ENCODE measurements around the gene MAP4K5.
"Not testable (repeated sequence)": the region's sequence is repeated elsewhere in the genome, so short reads cannot be mapped to it uniquely, and the experiment has no call there.

MAP4K5 gene

DNA sequence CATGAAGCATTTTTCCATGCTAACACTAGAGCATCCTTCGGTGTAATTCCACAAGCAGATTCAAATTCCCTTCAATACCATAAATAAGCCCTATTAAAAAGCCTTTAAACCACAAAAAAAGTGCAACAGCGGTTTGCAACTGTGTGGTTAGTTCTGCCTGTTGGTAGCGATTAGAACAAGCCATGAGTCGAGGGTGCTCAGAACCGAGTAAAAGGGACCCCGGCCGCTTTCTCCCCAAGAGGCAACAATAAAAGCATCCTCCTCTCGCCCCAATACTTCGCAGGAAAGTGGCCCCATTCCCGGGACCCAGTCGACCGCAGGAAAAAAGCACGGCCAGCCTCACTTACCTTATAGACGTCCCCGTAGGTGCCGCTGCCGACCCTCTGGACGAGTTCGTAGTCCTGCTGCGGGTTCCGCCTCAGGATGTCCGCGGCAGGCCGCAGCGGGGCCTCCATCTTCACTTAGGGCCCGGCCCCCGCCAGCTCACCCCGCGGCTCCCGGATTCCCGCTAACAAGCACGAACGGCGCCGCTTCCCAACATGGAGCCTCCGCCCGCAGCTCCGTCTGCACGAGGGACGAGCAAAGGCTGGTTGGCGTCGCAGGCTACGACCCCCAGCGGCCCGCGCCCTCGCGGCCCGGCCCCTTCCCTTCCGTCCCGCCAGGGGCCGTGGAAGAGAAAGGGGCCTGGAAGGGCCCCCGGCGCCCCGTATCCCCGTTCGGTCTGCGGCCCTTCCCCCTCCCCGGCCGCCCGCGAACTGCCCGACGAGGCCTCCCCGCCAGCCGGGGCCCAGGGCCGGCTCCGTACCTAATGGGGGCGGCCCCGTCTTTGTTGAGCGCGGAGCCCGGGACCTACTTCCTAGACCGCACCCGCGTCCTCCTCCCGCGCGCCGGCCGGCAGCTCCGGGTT is 521 bp downstream of the MAP4K5 start:
- DNase-seq (ENCODE audit: low read depth): no peak

DNA sequence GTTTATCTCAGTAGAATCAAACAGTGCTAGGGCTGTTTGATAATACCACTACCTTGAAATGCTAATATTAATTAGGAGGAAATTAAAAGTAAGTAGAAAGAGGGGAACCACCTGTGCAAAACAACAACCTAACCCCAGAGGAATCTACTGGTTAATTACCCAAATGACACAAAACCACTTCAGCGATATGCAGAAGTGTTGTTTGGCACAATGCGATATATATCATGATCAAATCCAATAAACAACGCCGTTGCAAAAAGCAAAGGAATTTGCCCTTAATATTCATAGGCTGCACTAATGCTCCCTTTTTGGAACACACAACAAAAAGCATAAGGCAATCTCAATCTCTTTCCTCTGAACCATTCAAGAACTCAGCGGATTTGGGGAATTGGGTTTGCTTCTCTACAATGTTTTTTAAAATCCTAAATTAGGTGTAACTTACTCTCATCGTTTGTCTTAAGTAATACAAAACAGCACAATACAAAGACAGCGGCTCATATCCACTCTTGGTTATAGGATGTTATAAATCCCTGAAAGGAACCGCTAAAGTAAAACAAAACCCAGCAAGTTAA is 1.5 kb downstream of the MAP4K5 start:
- DNase-seq (ENCODE audit: low read depth): no peak

DNA sequence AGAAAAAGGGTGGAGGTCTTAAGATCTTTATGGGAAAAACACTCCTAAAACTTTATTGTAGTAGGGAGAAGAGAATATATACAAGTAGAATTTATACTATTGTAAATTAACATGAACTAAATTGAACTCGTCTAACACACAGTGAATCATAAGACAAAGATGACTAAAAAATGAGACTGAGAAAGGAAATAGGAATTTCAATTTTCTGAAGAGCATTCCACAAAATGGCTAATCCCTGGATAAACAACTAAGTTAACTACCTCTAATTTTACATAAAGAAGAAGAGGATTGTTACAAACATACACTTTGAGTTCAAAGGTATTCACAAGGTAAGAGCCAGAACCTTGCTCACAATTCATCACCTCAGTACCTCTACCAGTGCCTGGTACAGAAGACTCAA is 2.0 kb downstream of the MAP4K5 start:
- DNase-seq (ENCODE audit: low read depth): no peak

DNA sequence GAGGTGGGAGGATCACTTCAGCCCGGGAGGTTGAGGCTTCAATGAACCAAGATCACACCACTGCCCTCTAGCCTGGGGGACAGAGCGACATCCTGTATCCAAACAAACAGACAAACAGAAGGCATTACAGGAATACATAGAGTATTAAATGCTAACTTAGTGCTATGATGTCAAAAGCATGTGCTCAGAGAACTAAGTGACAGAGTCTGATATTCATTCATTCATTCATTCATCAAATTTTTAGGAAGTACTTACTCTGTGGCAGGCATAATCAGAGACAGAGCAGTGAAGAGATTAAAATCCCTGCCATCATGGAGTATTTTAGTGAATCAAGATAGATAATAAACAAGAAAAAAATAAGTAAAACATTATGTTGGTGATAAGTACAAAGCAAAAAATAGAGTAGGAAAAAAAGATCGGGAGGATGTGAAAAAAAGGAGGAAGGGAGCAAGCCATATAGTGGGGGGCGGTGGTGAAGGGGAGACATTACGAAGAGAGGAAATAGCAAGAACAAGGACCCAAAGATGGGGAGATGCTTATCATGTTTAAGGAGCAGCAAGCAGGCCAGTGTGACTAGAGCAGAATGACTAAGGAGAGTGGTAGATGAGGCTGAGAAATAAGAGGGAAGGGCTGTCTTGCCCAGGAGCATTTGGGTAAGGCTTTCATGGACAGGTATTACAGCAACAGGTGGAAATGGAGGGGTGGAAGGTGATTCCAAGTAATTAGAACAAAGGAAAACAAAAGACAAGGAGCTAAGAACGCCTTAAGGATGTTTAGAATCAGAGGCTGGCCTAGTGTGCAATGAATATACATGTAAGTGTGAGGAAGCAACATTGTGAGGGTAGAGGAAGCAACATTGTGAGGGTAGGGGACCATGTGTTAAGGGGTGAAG is 2.8 kb downstream of the MAP4K5 start:
- DNase-seq (ENCODE audit: low read depth): no peak

DNA sequence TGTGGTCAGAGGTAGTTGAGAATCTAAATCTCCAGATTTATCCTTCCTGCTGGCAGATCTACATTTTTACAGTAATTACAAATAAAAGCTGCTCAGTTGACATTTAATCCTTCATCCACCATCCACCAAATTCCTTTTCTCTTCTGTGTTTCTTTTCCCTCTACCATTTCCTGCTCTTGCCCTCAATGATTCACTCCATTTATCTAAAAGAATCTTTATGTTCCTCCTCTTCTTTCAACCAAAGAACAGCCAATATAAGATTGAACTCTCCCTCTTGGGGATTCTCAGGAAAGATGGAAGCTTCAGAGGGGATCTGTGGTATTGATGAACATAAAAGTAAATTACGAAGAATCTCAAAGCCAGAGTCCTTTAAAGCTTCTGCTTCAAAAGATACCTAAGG is 4.4 kb downstream of the MAP4K5 start:
- DNase-seq (ENCODE audit: low read depth): no peak

DNA sequence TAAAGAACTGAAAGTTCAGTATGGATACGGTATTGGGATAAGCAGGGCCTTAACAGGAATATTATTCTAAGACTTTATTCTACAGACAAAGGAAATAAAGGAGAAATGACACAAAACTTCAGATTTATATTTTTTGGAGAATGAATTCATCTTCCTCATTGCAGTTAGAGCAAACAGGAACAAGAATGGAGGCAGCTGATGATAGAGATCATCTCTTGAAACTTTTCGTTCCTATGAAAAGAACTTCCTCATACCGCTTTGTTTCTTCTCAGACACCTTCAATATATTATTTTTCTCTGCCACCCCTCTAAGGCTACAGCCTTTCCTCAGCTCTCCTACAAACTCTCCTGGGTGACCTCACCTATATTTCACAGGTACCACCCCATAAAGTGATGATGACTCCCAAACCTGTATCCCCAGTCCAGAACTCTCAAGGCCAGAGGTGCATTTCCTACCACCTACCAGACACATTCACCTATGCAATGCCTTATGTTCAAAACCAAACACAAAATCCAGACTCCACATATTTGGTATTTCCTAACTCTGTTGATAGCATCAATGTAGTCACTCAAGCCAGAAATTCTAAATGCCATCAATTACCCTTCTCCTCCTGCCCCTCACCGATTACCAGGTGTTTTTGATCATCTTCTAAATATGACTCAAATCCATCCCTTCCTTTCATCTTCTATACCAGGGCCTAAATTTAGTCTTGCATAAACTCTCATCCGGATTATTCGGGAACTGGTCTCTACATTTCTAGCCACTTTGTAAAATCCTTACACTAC is 7.4 kb downstream of the MAP4K5 start:
- no peak for DNase-seq (ENCODE audit: low read depth)

DNA sequence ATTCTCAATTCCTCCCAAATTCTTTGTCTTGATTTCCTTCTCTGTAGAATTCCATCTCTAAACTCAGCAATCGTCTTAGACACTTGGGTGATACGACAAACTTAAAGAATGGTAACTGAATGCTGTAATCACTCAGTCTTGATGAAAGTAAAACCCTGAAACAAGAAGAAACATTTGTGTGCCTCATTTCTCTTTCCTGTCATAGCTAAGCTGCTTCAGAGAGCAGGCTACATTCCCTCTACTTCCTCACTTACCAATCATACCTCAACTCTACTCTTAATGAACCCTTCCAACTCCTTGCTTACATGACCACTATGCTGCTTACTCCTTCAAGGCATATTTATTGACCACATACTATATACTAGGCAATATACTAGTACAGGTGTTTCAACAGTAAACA is 8.3 kb downstream of the MAP4K5 start:
- no peak for DNase-seq (ENCODE audit: low read depth)

DNA sequence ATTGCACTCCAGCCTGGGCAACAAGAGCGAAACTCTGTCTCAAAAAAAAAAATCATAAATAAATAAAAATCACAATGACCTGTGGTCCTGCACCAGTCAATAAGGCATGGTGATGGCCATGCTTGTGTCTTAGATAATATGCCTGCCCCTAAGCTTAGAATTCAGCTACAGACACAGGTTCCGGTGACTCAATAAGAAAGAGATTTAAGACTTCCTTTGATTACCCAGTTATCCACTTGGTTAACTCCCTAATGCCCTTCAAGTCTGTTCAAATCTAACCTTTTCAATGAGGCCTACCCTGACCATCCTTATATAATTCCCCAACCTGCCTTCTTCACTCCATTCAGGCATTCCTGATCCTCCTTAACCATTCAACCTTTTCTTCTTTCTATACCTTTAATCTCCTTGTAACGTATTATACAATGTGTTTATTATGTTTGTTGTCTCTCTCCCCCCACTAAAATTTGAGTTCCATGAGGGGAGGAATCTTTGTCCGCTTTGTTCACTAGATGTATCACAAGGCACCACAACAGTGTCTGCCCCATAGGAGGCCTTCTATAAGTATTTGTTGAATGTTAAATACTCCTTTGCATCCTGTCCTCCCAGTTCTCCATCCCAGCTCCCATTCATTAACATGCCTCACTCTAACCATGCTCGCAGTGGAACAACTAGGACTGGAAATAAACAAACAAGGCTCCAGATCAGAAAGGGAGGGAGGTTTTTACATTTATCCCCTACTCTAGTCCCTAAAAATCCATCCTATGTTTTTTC is 8.9 kb downstream of the MAP4K5 start:
- DNase-seq (ENCODE audit: low read depth): no peak

DNA sequence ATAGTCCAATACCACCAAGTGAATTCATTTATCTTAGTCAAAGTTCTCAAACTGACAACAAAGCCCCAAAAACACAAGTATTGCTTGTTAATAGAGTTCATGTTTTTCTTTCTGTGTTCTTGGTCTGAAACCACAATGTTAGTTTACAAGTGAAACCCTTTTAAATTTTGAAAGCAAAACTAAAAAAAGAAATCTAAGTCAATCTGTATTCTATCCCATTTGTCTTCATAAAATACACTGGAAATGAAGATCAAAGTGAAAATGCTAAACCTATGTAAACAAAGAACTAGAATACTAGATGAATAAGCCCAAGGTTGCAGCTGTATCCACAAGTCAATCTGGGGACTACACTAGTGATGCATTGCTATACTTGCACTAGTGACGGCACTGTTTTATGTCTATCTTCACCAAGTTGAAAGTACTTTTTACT is 10.4 kb downstream of the MAP4K5 start:
- DNase-seq (ENCODE audit: low read depth): no peak

DNA sequence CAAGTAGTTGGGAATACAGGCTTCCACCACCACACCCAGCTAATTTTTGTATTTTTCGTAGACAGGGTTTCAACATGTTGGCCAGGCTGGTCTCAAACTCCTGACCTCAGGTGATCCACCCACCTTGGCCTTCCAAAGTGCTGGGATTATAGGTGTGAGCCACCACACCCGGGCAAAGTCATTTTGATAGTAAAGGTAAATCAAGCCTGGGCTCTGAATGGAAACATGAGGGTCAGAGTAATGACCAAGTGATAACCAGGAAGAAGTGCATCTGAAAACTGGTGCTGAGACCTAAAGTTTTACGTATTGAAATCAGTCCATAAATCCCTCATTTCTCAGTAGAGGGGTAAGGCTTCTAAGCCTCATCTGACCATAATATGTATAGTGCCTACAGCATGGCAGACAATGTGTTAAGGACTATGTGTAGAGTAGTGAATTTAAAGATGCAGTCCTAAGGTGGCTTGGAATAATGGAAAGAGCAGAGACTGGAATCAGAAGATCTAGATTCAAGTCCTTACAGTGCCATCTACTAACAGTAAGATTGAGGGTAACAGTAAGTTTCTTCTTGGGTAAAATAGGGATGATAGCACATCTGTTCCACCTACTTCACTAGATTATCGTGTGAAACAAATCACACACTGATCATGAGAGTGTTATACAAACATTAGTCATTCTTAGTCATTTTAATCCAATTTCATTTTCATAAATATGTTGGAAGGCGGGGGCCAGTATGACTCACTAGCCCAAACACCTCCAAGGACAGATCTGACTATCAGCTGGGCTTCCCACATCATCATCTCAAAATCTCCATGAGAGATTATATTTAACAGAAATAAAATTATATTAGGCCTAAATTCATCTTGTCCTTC is 11.2 kb downstream of the MAP4K5 start:
- peak; percentile 79 for DNase-seq (ENCODE audit: low read depth)

DNA sequence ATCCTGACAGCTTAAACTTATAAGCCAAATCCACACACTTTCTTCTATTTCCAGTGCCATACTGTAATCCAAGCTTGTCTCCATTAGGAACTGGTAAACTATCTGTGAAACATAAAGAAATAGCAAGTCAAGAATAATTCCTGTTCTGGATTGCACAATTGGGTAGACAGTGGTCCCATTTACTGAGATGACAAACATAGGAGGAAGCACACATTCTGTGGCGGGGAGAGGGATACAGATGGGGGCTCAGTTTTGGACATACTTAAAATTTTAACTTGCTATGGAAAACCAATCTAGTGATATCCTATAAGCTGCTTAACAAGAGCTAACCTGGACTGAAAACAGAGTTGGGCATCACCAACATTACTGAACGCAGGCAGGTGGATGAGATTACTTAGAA is 16.3 kb downstream of the MAP4K5 start:
- no peak for DNase-seq (ENCODE audit: low read depth)

DNA sequence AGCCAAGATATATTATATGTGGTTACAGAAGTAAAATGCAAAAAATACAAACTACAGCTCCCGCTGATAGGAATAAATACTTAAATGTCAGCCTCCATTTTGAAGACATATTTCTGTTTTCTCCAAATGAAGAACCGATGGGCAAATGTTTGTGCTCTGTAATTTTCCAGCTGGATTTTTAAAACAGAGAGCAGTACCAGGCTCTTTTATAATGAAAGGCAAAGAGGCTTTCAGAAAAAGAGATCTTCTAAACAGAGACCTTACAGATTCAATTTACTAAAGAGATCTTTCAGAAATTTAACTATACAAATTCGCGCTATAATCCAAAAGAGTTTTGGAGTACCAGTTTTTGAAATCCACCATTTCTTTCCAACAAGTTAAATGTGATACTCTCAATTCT is 19.9 kb downstream of the MAP4K5 start:
- DNase-seq (ENCODE audit: low read depth): no peak

DNA sequence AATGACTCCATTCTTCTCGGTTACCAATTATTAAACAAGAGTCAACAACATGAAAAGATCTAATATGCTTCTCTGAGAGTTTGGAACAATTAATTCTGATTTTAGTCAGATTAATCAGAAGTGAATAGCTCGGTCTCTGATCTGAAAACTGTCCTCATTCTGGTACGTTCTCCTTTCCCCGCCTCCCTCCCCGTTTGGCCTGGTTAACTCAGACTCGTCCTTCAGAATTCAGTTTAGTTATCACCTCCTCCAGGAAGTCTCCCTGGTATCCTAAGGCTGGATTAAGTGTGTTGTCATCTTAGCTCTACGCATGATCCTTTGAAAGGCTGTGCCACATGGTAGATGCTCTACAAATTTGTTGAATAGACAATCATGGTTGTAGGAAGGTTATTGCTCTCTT is 22.2 kb downstream of the MAP4K5 start:
- no peak for DNase-seq (ENCODE audit: low read depth)

DNA sequence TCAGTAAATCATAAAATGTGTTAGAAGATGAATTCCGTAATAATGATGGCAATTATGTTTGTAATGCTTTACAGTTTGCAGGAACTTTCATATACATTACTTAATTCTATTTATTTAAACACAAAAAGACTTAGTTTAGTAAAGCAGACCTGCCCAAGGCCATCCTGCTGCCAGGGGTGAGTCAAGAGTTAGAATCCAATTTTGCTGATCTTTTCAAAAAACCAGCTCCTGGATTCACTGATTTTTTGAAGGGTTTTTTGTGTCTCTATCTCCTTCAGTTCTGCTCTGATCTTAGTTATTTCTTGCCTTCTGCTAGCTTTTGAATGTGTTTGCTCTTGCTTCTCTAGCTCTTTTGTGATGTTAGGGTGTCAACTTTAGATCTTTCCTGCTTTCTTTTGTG is 25.3 kb downstream of the MAP4K5 start:
- not testable (repeated sequence) for DNase-seq (ENCODE audit: low read depth)

DNA sequence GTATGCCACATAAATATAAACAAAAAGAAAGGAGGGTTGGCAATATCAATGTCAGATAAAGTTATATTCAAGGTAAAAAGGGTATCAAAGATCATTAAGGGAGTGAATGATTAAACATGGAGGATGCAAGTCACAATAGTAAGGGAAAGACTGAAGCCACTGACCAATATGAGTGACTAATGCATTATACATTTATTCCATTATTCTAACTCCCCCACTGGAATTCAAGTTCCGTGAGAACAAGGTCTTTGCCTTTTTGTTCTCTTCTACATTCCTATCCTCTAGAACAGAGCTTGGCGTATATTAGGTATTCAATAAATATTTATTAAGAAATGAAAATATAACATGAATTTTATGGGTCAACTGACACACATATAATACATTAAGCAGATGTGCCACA is 30.7 kb downstream of the MAP4K5 start:
- DNase-seq (ENCODE audit: low read depth): peak; percentile 62

DNA sequence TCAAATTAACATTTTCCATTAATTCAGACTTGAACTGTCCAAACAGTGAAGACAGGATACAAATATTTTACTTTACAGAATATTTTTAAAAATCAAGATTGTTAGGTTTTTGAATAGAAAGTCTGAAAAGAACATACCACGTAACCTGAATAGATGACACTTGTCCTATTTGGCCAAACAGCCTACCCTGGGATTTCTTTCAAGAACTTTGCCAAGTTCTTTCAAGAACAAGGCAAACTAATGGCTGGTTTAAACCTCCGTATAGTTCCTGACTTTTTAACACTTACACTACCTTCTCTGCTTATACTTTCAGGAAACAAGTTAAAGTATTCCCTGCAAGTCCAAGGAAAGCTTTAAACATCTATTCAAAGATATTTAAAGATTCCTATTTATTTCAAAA is 35.0 kb downstream of the MAP4K5 start:
- DNase-seq (ENCODE audit: low read depth): no peak

DNA sequence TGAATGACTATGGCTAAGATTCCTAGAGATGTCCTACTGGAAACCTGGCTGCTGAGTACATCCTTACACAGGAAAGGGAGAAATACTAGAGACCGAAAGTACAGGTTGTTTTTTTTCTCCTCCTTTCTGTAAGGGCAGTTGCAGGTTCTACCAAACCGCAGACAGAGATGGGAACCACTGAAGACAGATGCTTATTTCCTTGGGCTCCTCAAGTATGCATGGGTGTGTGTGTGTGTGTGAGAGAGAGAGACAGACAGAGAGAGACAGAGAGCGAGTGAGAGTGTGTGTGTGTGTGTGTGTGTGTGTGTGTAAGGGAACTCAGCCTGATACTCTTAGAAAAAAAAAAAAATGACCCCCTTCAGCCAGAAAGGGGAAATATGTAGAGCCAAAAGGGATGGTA is 42.5 kb downstream of the MAP4K5 start:
- no peak for DNase-seq (ENCODE audit: low read depth)

DNA sequence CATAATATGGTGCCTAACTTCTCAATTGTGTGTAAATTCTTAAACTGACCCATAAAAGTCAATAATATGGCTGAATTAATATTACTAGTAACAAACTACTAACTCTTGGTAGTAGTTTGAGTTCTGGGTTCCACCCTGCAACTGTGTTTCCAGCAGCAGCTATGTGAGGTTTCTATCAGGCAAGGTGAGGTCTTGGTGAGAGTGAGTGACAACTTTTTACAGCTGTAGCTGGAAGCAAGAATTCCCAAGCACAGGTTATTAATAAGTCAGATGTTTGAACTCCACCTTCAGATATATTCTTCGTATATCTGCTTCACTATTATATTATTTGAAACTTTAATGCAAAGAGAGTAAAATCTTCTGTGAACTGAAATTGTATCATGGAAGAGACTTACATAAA is 43.8 kb downstream of the MAP4K5 start:
- DNase-seq (ENCODE audit: low read depth): no peak

DNA sequence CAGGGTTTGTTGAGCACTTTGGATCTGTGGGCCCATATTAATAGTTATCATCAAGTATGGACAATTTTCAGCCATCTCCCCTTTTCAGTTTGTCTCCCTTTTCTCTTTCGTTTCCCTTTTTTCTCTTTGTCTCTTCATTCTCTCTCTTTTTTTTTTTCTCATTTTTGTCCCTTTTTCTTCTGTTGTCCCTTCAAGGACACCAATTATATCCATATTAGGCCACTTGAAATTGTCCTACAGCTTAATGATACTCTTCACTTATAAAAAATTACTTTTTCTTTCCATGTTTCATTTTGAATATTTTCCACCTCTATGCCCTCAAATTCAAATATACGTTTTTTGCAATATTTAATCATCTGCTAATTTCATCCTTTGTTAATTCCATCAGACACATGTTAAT is 53.3 kb downstream of the MAP4K5 start:
- no peak for DNase-seq (ENCODE audit: low read depth)

DNA sequence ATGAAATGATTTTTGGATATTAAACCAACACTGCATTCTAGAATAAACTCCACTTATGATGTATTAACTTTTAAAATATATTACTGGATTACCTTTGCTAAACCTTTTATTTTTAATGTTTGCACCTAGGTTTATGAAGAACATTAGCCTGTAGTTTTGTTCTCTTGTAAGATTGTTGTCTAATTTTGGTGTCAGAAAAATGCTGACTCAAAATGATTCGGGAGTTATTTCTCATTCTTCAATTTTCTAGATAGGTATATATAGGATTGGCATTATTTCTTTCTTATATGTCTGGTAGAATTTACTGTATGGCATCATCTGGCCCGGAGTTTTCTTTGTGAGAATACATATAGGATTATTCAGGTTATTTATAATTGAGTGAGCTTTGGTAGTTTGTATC is 54.6 kb downstream of the MAP4K5 start:
- no peak for DNase-seq (ENCODE audit: low read depth)
